Calu3 (cell line): ENCODE data around the gene TTC27. TPM values are rescaled to one million over a fixed set of nuclear protein-coding genes. Genes with fewer than 3 reads are reported as not detected.

Experiments
- BruUV-seq: library from RNA; stranded (reverse); fragments of 400-500 nt; replicated peaks from 2 replicates; lab custom pipeline; 2021; lab: Mats Ljungman, UMichigan
- CTCF ChIA-PET: fragments of 300-600 bp; sonication (Branson Sonifier 250); formaldehyde crosslinking; loops from one replicate; lab custom pipeline; 2022; ENCODE audit warnings: antibody characterized with exemption; lab: Charles Lee
- DNase-seq: peaks from one replicate; pipeline ENCODE4 v3.0.0; 2022
- H3K27ac Mint-ChIP-seq: one replicate; pipeline ENCODE4 v1.8.0; 2022; ENCODE audit warnings: mixed read lengths; ENCODE audit not compliant: unreplicated experiment
- H3K27me3 Mint-ChIP-seq: one replicate; pipeline ENCODE4 v1.8.0; 2022; ENCODE audit warnings: mixed read lengths; ENCODE audit not compliant: unreplicated experiment
- H3K36me3 Mint-ChIP-seq: one replicate; pipeline ENCODE4 v1.8.0; 2022; ENCODE audit warnings: mild to moderate bottlenecking, moderate library complexity, mixed read lengths; ENCODE audit not compliant: insufficient read depth, unreplicated experiment
- H3K4me1 Mint-ChIP-seq: one replicate; pipeline ENCODE4 v1.8.0; 2022; ENCODE audit warnings: mild to moderate bottlenecking, low read depth, mixed read lengths; ENCODE audit not compliant: unreplicated experiment
- H3K4me3 Mint-ChIP-seq: one replicate; pipeline ENCODE4 v1.8.0; 2022; ENCODE audit warnings: mild to moderate bottlenecking, low read depth, moderate library complexity, mixed read lengths; ENCODE audit not compliant: unreplicated experiment
- H3K9me3 Mint-ChIP-seq: one replicate; pipeline ENCODE4 v1.8.0; 2022; ENCODE audit warnings: low read depth, mixed read lengths; ENCODE audit not compliant: unreplicated experiment
- CTCF ChIP-seq: fragments of 200-600 bp; IDR thresholded peaks from one replicate; pipeline ENCODE4 v1.8.0; 2022; ENCODE audit warnings: antibody characterized with exemption; ENCODE audit not compliant: unreplicated experiment
- intact Hi-C: fragments of 100-400 bp; cut with micrococcal nuclease; formaldehyde crosslinking; loops from one replicate; pipeline ENCODE4 v1.10.0; 2022; ENCODE audit not compliant: unreplicated experiment
- total RNA-seq: library from RNA; stranded (reverse); gene quantifications from 2 replicates; pipeline ENCODE4 v1.2.3, GENCODE V29; 2022

The TTC27 gene
- total RNA-seq, 1 experiment from 2014 or later = 20.1 TPM

- Mint-ChIP-seq H3K27me3 (no peaks in the 10 kb centered on the region), H3K36me3 (no peaks in the 10 kb centered on the region), H3K9me3 (no peaks in the 10 kb centered on the region), H3K27ac (no peak overlapping the region), H3K4me3 (no peak overlapping the region), H3K4me1 (no peaks in the 10 kb centered on the region)
- no peak for DNase-seq
- CTCF ChIA-PET = no interaction called here
- intact Hi-C loops = loop anchor here (5.0 kb wide), 1 partner anchor 502 kb away; no protein-coding TSS in a partner anchor
- no TSS peak for BruUV-seq
- TF ChIP-seq CTCF = no peak
These were observed 142.5 kb downstream of the TTC27 start for GRCh38 chr2:32770360-32770759.

- H3K9me3 Mint-ChIP-seq = no peaks in the 10 kb centered on the region
- H3K27me3 Mint-ChIP-seq = no peaks in the 10 kb centered on the region
- no peak overlapping the region for H3K27ac Mint-ChIP-seq
- intact Hi-C loops = loop anchor here (1.0 to 5.0 kb wide), 6 partner anchors 173 to 668 kb away; partner anchors contain the start of gene LTBP1
- no peak overlapping the region for H3K4me3 Mint-ChIP-seq
- TF ChIP-seq CTCF = peak; percentile 74
- BruUV-seq = no TSS peak
- H3K4me1 Mint-ChIP-seq = no peaks in the 10 kb centered on the region
- no peaks in the 10 kb centered on the region for H3K36me3 Mint-ChIP-seq
- CTCF ChIA-PET = interaction anchor here (0.7 to 1.1 kb wide), 3 partner anchors 261 to 669 kb away, joined by 3 to 8 read pairs (median 4); no protein-coding TSS in a partner anchor
- peak; percentile 6 for DNase-seq
These were observed 145.0 kb downstream of the TTC27 start for GRCh38 chr2:32772638-32773447.

GRCh38 chr2:32773448-32773808 lies 145.6 kb downstream of the TTC27 start:
- no peak for TF ChIP-seq CTCF
- no peak overlapping the region for H3K4me3 Mint-ChIP-seq
- H3K36me3 Mint-ChIP-seq = no peaks in the 10 kb centered on the region
- no peak for DNase-seq
- intact Hi-C loops = loop anchor here (2.0 to 5.0 kb wide), 2 partner anchors 499 to 599 kb away; no protein-coding TSS in a partner anchor
- no TSS peak for BruUV-seq
- no peaks in the 10 kb centered on the region for H3K9me3 Mint-ChIP-seq
- no peak overlapping the region for H3K27ac Mint-ChIP-seq
- no peaks in the 10 kb centered on the region for H3K27me3 Mint-ChIP-seq
- H3K4me1 Mint-ChIP-seq = no peaks in the 10 kb centered on the region
- CTCF ChIA-PET = interaction anchor here (0.7 to 1.1 kb wide), 3 partner anchors 260 to 668 kb away, joined by 3 to 8 read pairs (median 4); no protein-coding TSS in a partner anchor

- CTCF ChIA-PET = no interaction called here
- Mint-ChIP-seq H3K9me3 (no peaks in the 10 kb centered on the region), H3K27me3 (no peaks in the 10 kb centered on the region), H3K4me1 (no peaks in the 10 kb centered on the region), H3K27ac (no peak overlapping the region), H3K36me3 (no peaks in the 10 kb centered on the region), H3K4me3 (no peak overlapping the region)
- no peak for DNase-seq
- no peak for TF ChIP-seq CTCF
- intact Hi-C loops = no loop called here
- no TSS peak for BruUV-seq
These were observed 148.1 kb downstream of the TTC27 start for GRCh38 chr2:32775954-32776353.
